HG03575 (cell line): Measurements from ENCODE around the gene ARFGAP1.

ENCODE experiments used
- ATAC-seq: cut with Tn5 transposase; IDR thresholded peaks from one replicate; pipeline ENCODE4 v1.9.1; 2021; ENCODE audit not compliant: unreplicated experiment, insufficient number of reproducible peaks, low FRiP score; ENCODE audit errors: extremely low read depth

The ARFGAP1 gene

DNA sequence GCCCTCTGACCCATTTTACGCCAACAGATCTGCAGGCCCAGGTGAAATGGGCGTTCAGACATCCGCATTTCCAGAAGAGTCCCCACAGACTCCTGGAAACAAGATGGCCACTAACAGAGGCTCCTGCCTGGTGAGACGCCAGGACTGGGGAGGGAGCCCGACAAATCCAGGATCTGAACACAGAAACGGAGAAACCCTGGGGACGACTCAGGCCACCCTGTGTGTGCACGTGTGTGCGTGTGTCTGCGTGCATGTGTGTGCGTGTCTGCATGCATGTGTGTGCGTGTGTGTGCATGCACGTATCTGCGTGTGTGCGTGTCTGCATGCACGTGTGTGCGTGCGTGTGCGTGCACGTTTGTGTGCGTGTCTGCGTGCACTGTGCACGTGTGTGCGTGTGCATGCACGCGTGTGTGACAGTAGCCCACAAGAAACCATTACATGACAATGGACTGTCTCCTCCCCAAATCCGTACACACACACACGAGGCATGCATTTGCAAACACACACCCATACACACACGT lies 63.7 kb downstream of the ARFGAP1 start:
- no peak for ATAC-seq

DNA sequence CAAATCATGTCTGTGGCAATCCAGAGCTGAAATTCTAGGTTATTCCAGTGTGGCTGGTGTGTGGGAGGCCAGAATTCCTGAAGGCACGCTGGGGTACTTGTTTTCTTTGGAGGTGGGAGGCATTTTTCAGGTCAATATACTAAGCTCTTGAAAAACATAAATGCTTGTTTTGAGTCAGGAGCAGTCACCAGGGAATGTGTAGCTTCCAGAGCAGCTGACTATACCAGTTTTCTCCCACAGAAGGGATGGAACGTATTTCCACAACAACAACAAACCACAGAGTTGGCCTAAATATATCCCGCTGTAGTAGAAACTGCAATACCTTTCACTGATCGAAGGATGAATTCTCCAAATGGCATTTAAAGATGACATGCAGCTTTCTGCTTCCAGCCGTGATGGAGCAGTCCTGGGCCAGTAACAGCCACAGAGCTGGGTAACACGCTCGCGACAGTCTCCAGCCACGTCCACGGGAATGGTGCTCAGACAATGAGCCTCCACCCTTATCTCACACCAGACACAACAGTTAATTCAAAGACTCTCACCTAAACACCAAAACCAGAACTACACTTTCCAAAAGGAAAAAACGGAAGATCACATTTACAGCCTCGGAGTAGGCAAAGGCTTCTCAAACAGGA lies 65.3 kb downstream of the ARFGAP1 start:
- ATAC-seq = no peak
